IPS DF 6.9 (cell line): ENCODE measurements around the gene RBM19.

Source experiments
- DNase-seq: peaks from one replicate; pipeline ENCODE4 v3.0.0-alpha.2; 2013; ENCODE audit warnings: low read depth, low spot score
- H3K27ac ChIP-seq: one replicate; pipeline ENCODE4 v1.5.1; 2013; ENCODE audit warnings: low read length, control low read depth
- H3K27me3 ChIP-seq: 2 replicates; pipeline ENCODE4 v1.6.1; 2013; ENCODE audit warnings: mild to moderate bottlenecking, low read length; ENCODE audit not compliant: control insufficient read depth, insufficient read depth
- H3K36me3 ChIP-seq: 2 replicates; pipeline ENCODE4 v1.6.1; 2013; ENCODE audit warnings: low read length; ENCODE audit not compliant: control insufficient read depth, insufficient read depth
- H3K4me1 ChIP-seq: 2 replicates; pipeline ENCODE4 v1.6.1; 2013; ENCODE audit warnings: low read length; ENCODE audit not compliant: control insufficient read depth, insufficient read depth
- H3K4me3 ChIP-seq: 2 replicates; pipeline ENCODE4 v1.5.1; 2013; ENCODE audit warnings: mild to moderate bottlenecking, low read length
- H3K9me3 ChIP-seq: 2 replicates; pipeline ENCODE4 v1.6.1; 2013; ENCODE audit warnings: low read length, inconsistent platforms; ENCODE audit not compliant: control insufficient read depth, insufficient read depth
- WGBS: extraction: QIAGEN DNeasy Blood & Tissue Kit; methylation state at CpG from one replicate; pipeline ENCODE4 v1.1.7; 2013; ENCODE audit warnings: mixed read lengths, missing lambda C conversion rate; ENCODE audit not compliant: insufficient read length, insufficient coverage; 5-methylcytosine and 5-hydroxymethylcytosine counted together

The RBM19 gene

DNA sequence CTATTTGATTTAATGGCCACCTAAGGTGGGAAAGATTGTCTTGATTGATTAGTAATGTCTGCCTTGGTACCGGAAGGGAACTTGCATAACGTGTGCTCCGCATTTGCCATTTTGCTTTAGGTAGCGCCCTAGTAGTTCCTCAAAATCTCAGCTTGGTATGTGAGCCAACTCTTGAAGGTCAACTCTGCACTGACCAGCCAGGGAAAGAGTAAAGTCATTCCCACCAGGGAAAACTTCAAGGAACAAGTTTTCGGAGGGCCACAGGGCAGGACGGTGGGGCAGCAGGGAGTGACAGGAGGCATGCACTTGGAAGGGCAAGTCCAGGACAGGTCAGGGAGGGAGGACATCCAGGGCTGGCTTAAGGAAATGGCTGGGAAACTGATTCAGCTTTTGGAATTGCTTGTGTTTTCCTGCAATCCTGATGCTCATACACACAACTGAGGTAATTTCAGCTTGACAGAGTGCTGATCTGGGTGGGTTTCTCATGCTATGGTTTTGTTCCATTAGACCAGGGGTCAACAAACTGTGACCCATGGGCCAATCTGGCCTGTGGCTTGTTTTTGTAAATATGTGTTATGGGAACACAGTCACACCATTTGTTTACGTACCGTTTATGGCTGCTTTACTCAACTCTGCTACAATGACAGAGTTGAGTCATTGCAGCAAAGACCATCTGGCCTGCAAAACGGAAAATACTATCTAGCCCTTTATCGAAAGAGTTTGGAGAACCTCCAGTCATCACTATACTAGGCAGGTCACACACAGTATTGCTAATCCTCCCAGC is 184.5 kb downstream of the RBM19 start:
- peaks cover 2% of the 10 kb centered on the region; the same call in 1 of the 2 replicates for H3K9me3 ChIP-seq
- no peak overlapping the region for H3K4me3 ChIP-seq
- no peaks in the 10 kb centered on the region for H3K4me1 ChIP-seq
- H3K36me3 ChIP-seq: no peaks in the 10 kb centered on the region
- no peaks in the 10 kb centered on the region for H3K27me3 ChIP-seq
- no CpG with 5 or more reads among the region's 10 CpGs for WGBS
- no peak overlapping the region for H3K27ac ChIP-seq
- no peak for DNase-seq

DNA sequence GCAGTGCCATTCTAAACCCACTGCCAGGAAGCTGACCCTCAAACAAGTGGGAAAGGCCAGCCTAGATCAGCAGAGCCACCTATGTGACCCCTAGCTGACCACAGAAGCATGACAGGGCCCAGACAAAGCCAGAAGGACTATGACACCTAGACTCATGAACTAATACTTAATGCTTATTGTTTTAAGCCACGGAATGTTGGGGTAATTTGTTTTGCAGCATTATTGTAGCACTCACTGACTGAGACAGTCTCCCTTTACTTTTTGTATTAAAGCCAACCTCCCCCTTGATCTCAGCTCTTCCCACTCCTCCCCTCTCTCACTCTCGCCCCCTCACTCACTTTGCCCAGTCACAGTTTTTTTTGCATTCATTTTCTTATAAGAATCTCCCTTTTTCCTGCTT is 186.4 kb downstream of the RBM19 start:
- Histone ChIP-seq H3K36me3 (no peaks in the 10 kb centered on the region), H3K4me1 (no peaks in the 10 kb centered on the region), H3K9me3 (no peaks in the 10 kb centered on the region), H3K27ac (no peak overlapping the region), H3K4me3 (no peak overlapping the region), H3K27me3 (no peaks in the 10 kb centered on the region; the same call in 1 of the 2 replicates)
- WGBS: 100% methylated on average over 1 of the region's 2 CpGs
- no peak for DNase-seq

DNA sequence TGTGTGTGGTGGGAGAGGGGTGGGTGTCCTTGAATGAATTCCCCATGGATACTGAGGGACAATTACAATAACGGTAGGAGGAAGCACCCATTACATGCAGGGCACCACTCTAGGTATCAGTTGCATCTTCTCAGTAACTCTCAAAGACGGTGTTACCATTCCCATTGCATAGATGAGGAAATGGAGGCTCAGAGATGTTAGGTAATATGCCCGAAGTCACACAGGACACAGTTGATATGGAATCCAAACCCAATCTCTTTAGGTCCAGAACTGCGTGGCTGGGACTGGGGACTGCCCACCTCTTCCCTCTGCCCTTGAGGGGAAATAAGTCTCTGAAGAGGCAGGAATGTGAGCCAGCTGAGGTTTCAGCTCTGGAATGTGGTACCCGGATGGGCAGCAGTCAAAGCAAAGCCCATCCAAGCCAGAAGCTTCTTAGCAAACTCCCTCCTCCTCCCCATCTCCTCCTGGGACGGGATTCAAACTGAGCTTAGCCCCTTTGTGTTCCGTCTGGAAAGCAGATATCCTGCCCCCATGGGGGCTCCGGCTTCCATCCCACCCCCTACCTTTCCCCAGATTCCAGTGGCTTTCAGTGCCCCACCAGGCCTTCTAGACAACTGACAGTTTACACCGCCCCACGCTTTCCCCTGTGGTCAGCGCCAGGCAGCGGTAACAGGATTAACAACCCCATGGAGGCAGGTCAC is 187.5 kb downstream of the RBM19 start:
- no peak for DNase-seq
- Histone ChIP-seq H3K4me3 (no peak overlapping the region), H3K4me1 (no peaks in the 10 kb centered on the region), H3K27me3 (no peaks in the 10 kb centered on the region; the same call in 1 of the 2 replicates), H3K36me3 (no peaks in the 10 kb centered on the region), H3K27ac (no peak overlapping the region), H3K9me3 (no peaks in the 10 kb centered on the region)
- no CpG with 5 or more reads among the region's 12 CpGs for WGBS

DNA sequence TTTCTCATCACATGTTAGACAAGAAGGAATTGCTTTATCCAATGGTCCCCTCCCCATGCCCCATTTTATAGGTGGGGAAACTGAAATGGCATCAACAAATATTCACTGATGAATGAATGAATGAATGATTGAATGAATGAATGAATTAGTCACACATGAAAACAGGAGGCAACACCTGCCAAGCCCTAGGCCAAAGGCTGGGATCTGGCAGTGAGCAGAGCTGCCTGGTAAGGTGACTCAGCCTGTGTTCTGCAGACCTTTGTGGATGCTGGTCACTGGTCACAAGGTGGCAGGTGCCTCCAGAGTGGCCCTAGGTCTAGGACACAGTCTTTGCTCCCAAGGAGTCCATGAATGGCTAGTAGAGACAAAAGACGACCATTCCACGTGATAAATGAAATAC is 188.4 kb downstream of the RBM19 start:
- WGBS: no CpG with 5 or more reads among the region's 2 CpGs
- Histone ChIP-seq H3K4me3 (no peak overlapping the region), H3K4me1 (no peaks in the 10 kb centered on the region), H3K9me3 (no peaks in the 10 kb centered on the region), H3K27ac (no peak overlapping the region), H3K27me3 (no peaks in the 10 kb centered on the region; the same call in 1 of the 2 replicates), H3K36me3 (no peaks in the 10 kb centered on the region)
- DNase-seq: no peak

DNA sequence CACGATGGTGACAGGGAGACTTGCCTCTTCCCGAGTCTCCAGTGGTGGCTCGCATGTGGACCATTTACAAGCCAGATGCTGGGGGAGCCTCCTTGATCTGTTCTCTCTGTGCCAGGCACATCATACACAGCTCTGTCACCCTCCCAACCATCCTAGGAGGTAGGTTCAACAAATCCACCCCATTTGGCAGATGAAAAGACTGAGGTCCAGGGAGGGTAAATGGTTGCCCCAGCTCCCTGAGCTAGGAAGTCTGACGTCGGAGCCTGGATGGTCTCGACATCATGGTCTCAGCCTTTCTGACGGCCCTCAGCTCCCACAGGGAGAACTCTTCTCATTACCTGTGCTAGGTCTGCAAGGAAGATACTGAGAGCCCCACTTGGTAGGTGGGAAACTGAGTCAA is 189.6 kb downstream of the RBM19 start:
- WGBS: no CpG with 5 or more reads among the region's 7 CpGs

DNA sequence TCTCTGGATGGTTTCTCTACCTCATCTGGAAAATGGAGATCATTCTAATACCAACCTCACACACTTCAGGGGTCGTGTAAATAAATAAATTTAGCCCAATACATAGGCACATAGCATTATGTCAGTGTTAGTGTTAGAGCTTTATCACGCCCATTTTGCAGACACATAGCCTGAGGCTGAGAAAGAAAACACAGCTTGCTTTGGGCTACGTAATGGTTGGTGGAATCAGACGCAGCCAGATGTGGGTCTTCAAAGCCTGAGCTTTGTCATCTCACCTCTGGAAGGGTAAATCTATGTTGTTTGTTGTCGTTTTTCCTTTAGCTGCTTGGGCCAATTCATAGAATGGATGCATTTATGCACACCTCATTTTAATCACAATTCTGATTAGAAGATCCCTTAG is 191.6 kb downstream of the RBM19 start:
- no peaks in the 10 kb centered on the region for H3K9me3 ChIP-seq
- no peaks in the 10 kb centered on the region; the same call in 1 of the 2 replicates for H3K27me3 ChIP-seq
- H3K4me3 ChIP-seq: no peak overlapping the region
- H3K36me3 ChIP-seq: no peaks in the 10 kb centered on the region
- DNase-seq: no peak
- WGBS: no CpG with 5 or more reads among the region's 5 CpGs
- H3K4me1 ChIP-seq: no peaks in the 10 kb centered on the region
- no peak overlapping the region for H3K27ac ChIP-seq

More for the DNA sequence above, 189.6 kb downstream of the RBM19 start:
- Histone ChIP-seq H3K4me3 (no peak overlapping the region), H3K9me3 (no peaks in the 10 kb centered on the region), H3K4me1 (no peaks in the 10 kb centered on the region), H3K36me3 (no peaks in the 10 kb centered on the region), H3K27ac (no peak overlapping the region), H3K27me3 (no peaks in the 10 kb centered on the region; the same call in 1 of the 2 replicates)
- no peak for DNase-seq

DNA sequence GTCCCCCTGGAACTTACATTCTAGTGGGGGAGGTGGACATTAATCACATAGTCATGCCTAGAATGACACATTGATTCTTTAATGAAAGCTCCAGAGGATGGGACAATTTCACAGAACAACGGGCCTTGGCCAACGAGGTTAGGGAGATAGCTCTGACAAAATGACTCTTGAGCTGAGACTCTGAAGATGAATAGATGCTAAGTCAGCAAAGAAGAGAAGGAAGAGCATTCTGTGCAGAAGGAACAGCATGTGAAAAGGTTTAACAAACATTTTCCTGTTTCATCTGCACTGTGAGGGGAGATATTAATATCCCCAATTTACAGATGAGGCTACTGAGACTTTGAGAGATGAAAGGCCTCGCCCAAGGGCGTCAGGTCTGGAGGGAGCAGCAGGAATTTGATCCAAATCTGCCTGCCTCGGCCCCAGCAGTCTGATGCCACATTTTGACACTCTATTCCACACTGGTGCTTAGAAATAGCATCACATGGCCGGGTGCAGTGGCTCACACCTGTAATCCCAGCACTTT is 193.6 kb downstream of the RBM19 start:
- no CpG with 5 or more reads among the region's 6 CpGs for WGBS
- H3K4me3 ChIP-seq: no peak overlapping the region
- no peaks in the 10 kb centered on the region for H3K4me1 ChIP-seq
- DNase-seq: no peak
- no peaks in the 10 kb centered on the region for H3K9me3 ChIP-seq
- no peak overlapping the region for H3K27ac ChIP-seq
- H3K27me3 ChIP-seq: no peaks in the 10 kb centered on the region; the same call in 1 of the 2 replicates
- no peaks in the 10 kb centered on the region for H3K36me3 ChIP-seq

DNA sequence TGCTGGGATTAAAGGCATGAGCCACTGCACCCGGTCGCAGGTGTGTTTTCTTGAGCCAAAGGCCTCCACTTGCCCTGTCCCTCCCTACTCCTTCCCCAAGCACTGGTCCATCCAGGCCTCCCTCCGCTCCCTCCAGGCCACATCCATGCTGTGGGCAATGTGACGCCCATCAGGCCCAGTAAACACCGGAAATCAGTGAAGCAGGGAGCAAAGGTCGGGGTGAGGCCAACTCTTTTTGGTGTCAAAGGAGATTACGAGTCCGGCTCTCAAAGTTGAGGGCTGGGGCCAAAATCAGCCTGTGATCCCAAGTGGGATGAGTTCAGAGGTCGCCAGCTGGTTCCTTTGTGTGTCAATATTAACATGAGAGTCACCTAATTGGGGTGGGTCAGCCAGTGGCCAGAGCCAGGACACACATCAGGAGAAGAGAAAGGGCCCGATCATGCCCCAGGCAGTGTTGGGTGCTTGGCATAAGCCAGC is 195.7 kb downstream of the RBM19 start:
- no peaks in the 10 kb centered on the region; the same call in 1 of the 2 replicates for H3K27me3 ChIP-seq

DNA sequence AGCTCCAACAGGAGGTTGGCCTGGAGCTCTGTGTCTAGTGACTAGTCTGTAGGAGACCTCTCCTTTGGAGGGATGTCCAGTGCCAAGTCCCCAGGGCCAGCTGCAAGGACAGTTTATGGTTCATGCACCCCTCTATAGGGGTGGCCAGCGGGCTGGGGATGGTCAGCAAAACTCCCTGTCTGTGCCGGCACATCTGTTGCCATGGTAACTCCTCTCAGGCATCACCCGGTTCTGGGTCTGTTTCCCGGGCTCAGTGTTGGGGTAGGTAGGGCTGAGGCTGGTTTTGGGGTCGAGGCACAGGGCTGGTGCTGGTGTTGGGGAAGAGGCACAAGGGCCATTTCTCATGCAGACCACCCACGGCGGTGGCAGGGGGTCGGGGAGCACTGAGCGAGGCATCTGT is 196.8 kb downstream of the RBM19 start:
- Histone ChIP-seq H3K4me3 (no peak overlapping the region), H3K9me3 (no peaks in the 10 kb centered on the region), H3K27me3 (no peaks in the 10 kb centered on the region), H3K4me1 (no peaks in the 10 kb centered on the region), H3K27ac (no peak overlapping the region), H3K36me3 (no peaks in the 10 kb centered on the region)
- no peak for DNase-seq
- no CpG with 5 or more reads among the region's 9 CpGs for WGBS

More for the DNA sequence above, 195.7 kb downstream of the RBM19 start:
- H3K4me3 ChIP-seq: no peak overlapping the region
- DNase-seq: no peak
- no peaks in the 10 kb centered on the region for H3K9me3 ChIP-seq
- no peaks in the 10 kb centered on the region for H3K36me3 ChIP-seq
- H3K27ac ChIP-seq: no peak overlapping the region
- no peaks in the 10 kb centered on the region for H3K4me1 ChIP-seq
- WGBS: no CpG with 5 or more reads among the region's 10 CpGs

DNA sequence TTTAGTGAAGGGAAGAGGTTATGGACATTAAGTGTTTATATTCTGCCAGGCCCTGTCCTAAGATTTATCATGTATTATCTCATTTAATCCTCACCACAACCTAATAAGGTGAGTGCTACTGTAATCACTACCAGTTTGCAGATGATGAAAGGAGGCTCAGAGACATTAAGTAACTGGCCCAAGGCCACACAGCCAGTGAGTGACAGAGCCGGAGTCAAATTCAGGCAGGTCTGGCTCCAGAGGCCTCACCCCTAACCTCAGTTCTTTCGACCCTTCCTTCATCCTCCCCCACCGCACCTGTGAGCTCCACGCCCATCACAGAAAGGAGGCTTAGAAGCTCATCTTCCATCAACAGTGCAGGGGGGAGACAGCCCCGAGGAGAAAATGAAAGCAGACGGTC is 197.3 kb downstream of the RBM19 start:
- Histone ChIP-seq H3K36me3 (no peaks in the 10 kb centered on the region), H3K4me3 (no peak overlapping the region), H3K27ac (no peak overlapping the region), H3K27me3 (no peaks in the 10 kb centered on the region), H3K4me1 (no peaks in the 10 kb centered on the region), H3K9me3 (no peaks in the 10 kb centered on the region)
- no peak for DNase-seq
- no CpG with 5 or more reads among the region's 6 CpGs for WGBS
